ENCODE data around the gene MNAT1.

MNAT1 gene

GRCh38 chr14:60705100-60705499 is 29.5 kb upstream of the MNAT1 start:
- DNase-seq: no peak
- H3K36me3 Mint-ChIP-seq (ENCODE audit: low read depth): peaks cover 27% of the 10 kb centered on the region
- peaks cover 6% of the 10 kb centered on the region for H3K4me1 Mint-ChIP-seq
- peak overlapping the region; percentile 20 for H3K27ac Mint-ChIP-seq
- peaks cover 33% of the 10 kb centered on the region for H3K9me3 Mint-ChIP-seq
- peaks cover 4% of the 10 kb centered on the region for H3K27me3 Mint-ChIP-seq (ENCODE audit: low read depth, poor library complexity)
- no peak overlapping the region for H3K4me3 Mint-ChIP-seq
- TF ChIP-seq, protein P1, sequence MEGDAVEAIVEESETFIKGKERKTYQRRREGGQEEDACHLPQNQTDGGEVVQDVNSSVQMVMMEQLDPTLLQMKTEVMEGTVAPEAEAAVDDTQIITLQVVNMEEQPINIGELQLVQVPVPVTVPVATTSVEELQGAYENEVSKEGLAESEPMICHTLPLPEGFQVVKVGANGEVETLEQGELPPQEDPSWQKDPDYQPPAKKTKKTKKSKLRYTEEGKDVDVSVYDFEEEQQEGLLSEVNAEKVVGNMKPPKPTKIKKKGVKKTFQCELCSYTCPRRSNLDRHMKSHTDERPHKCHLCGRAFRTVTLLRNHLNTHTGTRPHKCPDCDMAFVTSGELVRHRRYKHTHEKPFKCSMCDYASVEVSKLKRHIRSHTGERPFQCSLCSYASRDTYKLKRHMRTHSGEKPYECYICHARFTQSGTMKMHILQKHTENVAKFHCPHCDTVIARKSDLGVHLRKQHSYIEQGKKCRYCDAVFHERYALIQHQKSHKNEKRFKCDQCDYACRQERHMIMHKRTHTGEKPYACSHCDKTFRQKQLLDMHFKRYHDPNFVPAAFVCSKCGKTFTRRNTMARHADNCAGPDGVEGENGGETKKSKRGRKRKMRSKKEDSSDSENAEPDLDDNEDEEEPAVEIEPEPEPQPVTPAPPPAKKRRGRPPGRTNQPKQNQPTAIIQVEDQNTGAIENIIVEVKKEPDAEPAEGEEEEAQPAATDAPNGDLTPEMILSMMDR (IDR thresholded peaks at IDR 0.05): no peak

DNA sequence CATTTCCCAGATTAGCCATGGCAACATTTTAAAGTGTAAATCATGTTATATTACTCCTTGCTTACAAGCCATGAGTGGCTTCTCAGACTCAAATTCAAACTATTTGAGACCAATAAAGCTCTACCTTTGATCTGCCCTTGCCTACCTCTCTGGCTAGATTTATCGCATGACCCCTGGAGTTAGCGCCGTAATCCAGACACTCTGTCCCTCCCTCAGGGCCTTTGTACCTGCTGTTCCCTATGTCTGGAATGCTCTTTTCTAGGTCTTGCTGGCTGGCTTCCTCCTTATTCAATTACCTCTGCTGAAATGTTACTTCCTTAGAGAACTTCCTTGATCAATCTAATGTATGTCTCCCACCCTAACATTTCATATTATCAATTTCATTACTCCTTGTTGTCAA is 26.7 kb upstream of the MNAT1 start:
- Mint-ChIP-seq H3K27me3 (ENCODE audit: low read depth, poor library complexity) (no peaks in the 10 kb centered on the region), H3K27ac (no peak overlapping the region), H3K4me1 (peaks cover 6% of the 10 kb centered on the region), H3K4me3 (no peak overlapping the region), H3K36me3 (ENCODE audit: low read depth) (peaks cover 29% of the 10 kb centered on the region), H3K9me3 (peaks cover 6% of the 10 kb centered on the region)
- no peak for DNase-seq
- TF ChIP-seq, protein P1 (IDR thresholded peaks at IDR 0.05): no peak

DNA sequence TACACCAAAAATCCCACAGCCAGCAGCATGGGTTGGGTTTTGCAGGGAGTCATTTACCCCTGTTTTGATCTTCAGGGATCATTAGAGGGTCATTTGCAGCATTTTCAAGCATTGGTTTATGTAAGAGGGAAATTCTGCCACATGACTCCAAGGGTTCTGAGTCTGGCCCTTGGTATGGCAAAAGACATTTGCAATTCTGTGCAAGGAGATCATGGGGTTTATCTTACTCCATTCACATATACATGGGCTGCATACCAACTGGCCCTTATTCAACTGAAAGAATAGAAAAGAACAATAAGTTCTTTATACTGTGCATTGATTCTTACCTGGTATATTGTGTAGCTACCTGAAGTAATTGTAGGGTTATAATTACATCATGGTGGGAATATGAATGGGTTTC is 24.1 kb upstream of the MNAT1 start:
- no peak for DNase-seq
- H3K27me3 Mint-ChIP-seq (ENCODE audit: low read depth, poor library complexity): no peaks in the 10 kb centered on the region
- no peak overlapping the region for H3K4me3 Mint-ChIP-seq
- H3K9me3 Mint-ChIP-seq: no peaks in the 10 kb centered on the region
- H3K27ac Mint-ChIP-seq: no peak overlapping the region
- TF ChIP-seq, protein P1 (IDR thresholded peaks at IDR 0.05): no peak
- H3K36me3 Mint-ChIP-seq (ENCODE audit: low read depth): peaks cover 54% of the 10 kb centered on the region
- H3K4me1 Mint-ChIP-seq: peaks cover 12% of the 10 kb centered on the region

DNA sequence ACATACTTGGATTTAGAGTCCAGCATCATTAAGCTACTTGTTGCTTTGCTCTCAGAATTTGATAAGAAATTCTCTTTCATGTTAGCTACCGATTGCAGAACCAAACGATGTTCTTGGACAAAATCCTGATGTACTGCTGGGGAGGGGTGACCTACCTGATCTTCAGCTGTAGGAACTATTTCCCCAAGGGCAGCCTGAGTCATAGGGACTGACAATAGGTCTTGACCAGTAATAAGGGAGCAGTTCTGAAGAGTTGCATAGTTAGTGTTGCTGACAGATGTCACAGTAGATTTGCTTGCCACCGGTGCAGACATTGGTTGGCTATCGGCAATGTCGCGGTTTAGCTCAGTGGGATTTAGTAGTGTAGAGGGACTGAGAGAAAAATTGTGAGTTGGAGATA is 21.0 kb upstream of the MNAT1 start:
- H3K4me1 Mint-ChIP-seq: peaks cover 20% of the 10 kb centered on the region
- no peak overlapping the region for H3K4me3 Mint-ChIP-seq
- H3K27me3 Mint-ChIP-seq (ENCODE audit: low read depth, poor library complexity): no peaks in the 10 kb centered on the region
- H3K36me3 Mint-ChIP-seq (ENCODE audit: low read depth): peaks cover 62% of the 10 kb centered on the region
- peak overlapping the region; percentile 47 for H3K27ac Mint-ChIP-seq
- no peaks in the 10 kb centered on the region for H3K9me3 Mint-ChIP-seq
- DNase-seq: no peak
- TF ChIP-seq, protein P1 (IDR thresholded peaks at IDR 0.05): no peak

GRCh38 chr14:60720391-60720790 is 14.2 kb upstream of the MNAT1 start:
- peaks cover 48% of the 10 kb centered on the region for H3K4me1 Mint-ChIP-seq

GRCh38 chr14:60720962-60721325 is 13.6 kb upstream of the MNAT1 start:
- H3K27me3 Mint-ChIP-seq (ENCODE audit: low read depth, poor library complexity): no peaks in the 10 kb centered on the region
- H3K9me3 Mint-ChIP-seq: peaks cover 7% of the 10 kb centered on the region
- DNase-seq: no peak
- peaks cover 48% of the 10 kb centered on the region for H3K4me1 Mint-ChIP-seq
- peak overlapping the region; percentile 84 for H3K27ac Mint-ChIP-seq
- TF ChIP-seq, protein P1 (IDR thresholded peaks at IDR 0.05): no peak
- peak overlapping the region; percentile 96 for H3K4me3 Mint-ChIP-seq
- peaks cover 21% of the 10 kb centered on the region for H3K36me3 Mint-ChIP-seq (ENCODE audit: low read depth)

More at GRCh38 chr14:60720391-60720790, 14.2 kb upstream of the MNAT1 start:
- Mint-ChIP-seq H3K27ac (peak overlapping the region; percentile 74), H3K27me3 (ENCODE audit: low read depth, poor library complexity) (no peaks in the 10 kb centered on the region), H3K36me3 (ENCODE audit: low read depth) (peaks cover 21% of the 10 kb centered on the region), H3K4me3 (peak overlapping the region; percentile 96), H3K9me3 (peaks cover 7% of the 10 kb centered on the region)
- TF ChIP-seq, protein P1 (IDR thresholded peaks at IDR 0.05): no peak
- no peak for DNase-seq
